GM19351 (cell line): ENCODE results near the gene CRTAC1.
"Not testable (repeated sequence)": the region's sequence is repeated elsewhere in the genome, so short reads cannot be mapped to it uniquely, and the experiment has no call there.

Experiments
- ATAC-seq: cut with Tn5 transposase; IDR thresholded peaks from one replicate; pipeline ENCODE4 v1.9.1; 2021; ENCODE audit warnings: mild to moderate bottlenecking, moderate library complexity; ENCODE audit not compliant: unreplicated experiment

CRTAC1 gene

DNA sequence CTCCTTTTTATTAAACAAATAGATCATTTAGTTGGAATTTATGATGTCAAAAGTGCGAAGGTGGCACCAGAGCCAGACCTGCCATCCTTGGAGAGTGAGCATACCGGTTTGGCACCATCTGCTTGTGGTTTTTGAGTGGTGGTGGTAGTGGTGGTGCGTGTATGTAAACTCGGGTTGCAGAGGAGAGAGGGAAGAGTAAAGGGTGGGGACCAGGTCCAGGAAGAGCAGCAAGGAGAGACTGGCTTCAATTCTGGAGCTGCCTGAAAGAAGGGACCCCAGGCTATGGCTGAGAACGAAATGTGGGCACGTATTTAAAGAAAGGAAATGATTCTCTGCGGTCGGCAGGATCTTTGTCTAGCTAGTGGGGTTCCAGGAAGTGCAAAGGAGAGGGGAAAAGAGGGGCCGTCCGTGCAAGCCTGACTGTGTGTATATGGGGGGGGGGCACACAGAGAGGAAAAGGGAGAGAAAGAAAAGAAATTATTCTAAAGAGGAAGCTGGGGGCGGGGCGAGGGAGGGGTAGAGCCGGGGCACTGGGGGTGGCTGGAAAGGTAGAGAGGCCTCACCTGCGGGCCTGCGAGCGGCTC is 181.2 kb downstream of the CRTAC1 start:
- no peak for ATAC-seq

DNA sequence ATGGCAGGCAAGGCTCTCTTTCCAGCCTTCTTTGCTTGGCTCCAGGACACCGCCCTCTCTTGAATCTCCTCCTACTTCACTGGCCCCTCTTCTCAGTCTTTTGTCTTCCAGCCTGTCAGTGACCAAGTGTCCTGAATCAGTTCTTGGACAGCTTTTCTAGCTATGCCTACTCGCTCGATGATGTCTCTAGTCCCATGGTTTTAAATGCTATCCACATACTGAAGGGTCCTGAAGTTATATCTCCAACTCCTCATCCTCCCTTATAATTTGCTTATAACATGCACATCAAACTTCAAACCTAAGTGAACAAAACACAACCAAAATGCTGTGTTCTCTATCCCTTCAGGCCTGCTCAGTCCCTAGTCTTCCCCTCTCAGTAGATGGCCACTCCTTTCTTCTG is 185.7 kb downstream of the CRTAC1 start:
- no peak for ATAC-seq

GRCh38 chr10:97843972-97844371 is 186.4 kb downstream of the CRTAC1 start:
- ATAC-seq = not testable (repeated sequence)

DNA sequence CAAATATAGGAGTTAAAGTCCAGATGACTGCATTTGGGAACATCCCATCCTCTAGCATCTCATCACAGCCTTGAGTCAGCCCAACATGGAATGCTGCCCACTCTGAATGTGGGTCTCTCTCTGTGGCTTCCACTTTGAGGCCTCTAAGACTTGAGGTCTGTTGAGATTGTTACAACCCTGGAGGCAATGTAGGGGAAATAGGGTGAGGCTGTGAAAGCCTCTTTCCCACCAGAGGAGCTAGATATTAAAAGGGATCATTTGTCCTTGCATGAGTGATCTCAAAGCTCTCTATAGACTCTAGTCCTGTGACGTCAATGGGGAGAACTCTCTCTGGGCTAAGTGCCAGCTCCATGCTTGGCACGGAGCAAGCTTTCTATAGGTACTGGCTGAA is 187.1 kb downstream of the CRTAC1 start:
- ATAC-seq = no peak

- no peak for ATAC-seq
Measured at GRCh38 chr10:97842656-97843280, 187.7 kb downstream of the CRTAC1 start.

DNA sequence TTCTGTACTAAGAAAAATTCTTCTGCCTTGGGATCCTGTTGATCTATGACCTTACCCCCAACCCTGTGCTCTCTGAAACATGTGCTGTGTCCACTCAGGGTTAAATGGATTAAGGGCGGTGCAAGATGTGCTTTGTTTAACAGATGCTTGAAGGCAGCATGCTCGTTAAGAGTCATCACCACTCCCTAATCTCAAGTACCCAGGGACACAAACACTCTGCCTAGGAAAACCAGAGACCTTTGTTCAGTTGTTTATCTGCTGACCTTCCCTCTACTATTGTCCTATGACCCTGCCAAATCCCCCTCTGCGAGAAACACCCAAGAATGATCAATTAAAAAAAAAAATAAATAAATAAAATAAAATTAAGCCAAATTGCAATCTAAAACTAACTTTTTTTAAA is 188.3 kb downstream of the CRTAC1 start:
- ATAC-seq = not testable (repeated sequence)

DNA sequence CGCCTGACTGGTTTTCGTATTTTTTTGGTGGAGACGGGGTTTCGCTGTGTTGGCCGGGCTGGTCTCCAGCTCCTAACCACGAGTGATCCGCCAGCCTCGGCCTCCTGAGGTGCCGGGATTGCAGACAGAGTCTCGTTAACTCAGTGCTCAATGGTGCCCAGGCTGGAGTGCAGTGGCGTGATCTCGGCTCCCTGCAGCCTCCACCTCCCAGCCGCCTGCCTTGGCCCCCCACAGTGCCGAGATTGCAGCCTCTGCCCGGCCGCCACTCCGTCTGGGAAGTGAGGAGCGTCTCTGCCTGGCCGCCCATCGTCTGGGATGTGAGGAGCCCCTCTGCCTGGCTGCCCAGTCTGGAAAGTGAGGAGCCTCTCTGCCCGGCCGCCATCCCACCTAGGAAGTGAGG is 189.3 kb downstream of the CRTAC1 start:
- not testable (repeated sequence) for ATAC-seq

DNA sequence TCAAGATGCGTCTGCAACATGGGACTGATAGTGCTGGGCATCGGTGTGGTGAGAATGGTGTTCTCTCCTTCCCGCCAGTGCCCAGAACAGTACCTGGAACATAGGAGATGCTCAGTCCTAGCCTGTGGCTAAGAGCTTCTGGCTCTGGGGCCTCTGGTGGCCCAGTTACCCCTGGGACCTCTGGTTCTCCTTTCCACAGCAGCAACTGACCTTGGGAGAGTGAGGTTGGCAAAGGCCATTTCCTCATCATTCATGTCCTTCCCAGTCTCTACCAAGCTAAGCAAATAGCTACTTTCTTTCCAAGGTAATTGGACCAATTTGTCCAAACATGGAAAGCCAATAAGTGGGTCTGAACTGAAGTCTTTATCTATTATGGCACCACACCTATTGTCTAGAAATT is 192.3 kb downstream of the CRTAC1 start:
- ATAC-seq = no peak

- ATAC-seq = no peak
Measured at GRCh38 chr10:97836446-97836845, 194.0 kb downstream of the CRTAC1 start.

- no peak for ATAC-seq
Measured at GRCh38 chr10:97831259-97831658, 199.2 kb downstream of the CRTAC1 start.

DNA sequence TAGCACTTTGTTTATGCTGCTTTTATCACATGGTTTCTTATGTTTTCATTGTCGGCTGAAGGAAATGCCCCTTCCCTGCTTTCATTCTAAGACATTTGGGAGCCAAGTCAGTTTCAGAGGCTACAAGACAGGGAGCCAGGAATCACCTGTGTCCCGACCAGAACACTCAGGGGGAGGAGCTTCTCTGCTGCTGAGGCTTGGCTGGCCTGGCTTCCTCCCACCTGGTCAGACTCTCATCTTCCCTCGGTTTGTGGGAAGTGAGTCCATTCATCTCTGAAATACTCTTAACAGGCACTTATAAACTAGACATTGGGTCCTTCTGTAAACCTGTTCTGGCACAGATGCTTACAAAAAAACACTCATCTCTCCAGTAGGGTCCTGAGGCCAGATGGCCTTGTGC is 200.4 kb downstream of the CRTAC1 start:
- no peak for ATAC-seq

- no peak for ATAC-seq
Measured at GRCh38 chr10:97828721-97829120, 201.7 kb downstream of the CRTAC1 start.

DNA sequence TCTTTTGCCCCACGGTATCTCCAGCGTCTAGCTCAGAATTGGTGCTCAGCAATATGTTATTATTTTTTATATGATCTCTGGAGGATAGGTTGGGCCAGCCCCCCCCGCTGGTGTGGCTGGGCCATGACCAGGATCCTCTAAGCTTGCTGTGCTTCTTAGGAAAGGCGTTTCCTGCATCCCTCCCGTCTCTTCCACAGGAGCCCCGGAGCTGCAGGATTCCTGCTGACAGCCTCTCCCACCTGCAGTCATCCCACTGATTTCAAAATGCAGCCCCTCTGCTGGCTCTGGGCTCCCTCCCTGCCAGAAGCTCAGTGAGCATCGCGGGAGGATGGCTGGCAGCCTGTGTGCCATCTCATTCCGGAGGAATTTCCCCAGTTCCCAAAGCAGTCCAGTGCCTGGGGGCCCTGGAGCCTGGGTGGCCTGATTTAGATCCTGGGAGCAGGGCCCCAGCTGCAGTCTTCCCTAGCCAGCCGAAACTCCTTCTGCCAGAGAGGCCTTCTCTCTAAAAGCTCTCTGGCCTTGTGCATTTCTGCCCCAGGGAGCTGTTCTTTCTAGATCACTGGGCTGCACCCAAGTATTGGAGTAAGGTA is 202.6 kb downstream of the CRTAC1 start:
- ATAC-seq = no peak

- ATAC-seq = no peak
Measured at GRCh38 chr10:97826892-97827291, 203.5 kb downstream of the CRTAC1 start.

GRCh38 chr10:97825020-97825760 is 205.2 kb downstream of the CRTAC1 start:
- ATAC-seq = no peak

GRCh38 chr10:97823734-97824133 is 206.7 kb downstream of the CRTAC1 start:
- ATAC-seq = no peak

- ATAC-seq = no peak
Measured at GRCh38 chr10:97822261-97822687, 208.1 kb downstream of the CRTAC1 start.

GRCh38 chr10:97821308-97822038 is 208.9 kb downstream of the CRTAC1 start:
- no peak for ATAC-seq

- ATAC-seq = no peak
Measured at GRCh38 chr10:97820096-97820704, 210.2 kb downstream of the CRTAC1 start.

GRCh38 chr10:97818572-97818971 is 211.8 kb downstream of the CRTAC1 start:
- ATAC-seq = no peak

- ATAC-seq = no peak
Measured at GRCh38 chr10:97816609-97817008, 213.8 kb downstream of the CRTAC1 start.
